HK-2 (cell line): ENCODE measurements around the gene NRL.

Source experiments
- DNase-seq: peaks from one replicate; pipeline ENCODE4 v3.0.0-alpha.2; 2018; ENCODE audit not compliant: unreplicated experiment

Gene NRL

GRCh38 chr14:24098927-24099813, 15.6 kb downstream of the NRL start:
- no peak for DNase-seq

DNA sequence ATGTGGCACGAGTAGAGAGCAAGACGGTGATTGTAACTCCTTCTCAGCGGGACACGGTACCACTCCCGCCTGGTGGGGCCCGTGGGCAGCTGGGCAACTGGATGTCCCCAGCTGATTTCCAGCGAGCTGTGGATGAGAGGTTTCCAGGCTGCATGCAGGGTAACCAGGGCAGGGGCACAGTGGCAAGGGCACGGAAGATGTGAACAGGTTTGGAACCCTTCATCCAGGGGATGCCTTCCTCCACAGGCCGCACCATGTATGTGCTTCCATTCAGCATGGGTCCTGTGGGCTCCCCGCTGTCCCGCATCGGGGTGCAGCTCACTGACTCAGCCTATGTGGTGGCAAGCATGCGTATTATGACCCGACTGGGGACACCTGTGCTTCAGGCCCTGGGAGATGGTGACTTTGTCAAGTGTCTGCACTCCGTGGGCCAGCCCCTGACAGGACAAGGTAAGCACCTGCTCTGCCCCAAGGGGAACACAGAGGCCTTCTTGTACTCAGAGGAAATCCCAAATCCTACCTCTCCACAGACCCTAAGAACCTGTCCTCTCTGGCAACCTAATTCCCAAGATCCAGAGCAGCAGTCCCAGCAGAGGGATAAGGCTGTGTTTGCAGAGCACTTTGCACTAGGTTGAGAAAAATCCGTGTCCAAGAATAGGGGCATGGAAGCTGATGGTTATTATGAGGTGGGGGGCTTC, 16.4 kb downstream of the NRL start:
- no peak for DNase-seq

DNA sequence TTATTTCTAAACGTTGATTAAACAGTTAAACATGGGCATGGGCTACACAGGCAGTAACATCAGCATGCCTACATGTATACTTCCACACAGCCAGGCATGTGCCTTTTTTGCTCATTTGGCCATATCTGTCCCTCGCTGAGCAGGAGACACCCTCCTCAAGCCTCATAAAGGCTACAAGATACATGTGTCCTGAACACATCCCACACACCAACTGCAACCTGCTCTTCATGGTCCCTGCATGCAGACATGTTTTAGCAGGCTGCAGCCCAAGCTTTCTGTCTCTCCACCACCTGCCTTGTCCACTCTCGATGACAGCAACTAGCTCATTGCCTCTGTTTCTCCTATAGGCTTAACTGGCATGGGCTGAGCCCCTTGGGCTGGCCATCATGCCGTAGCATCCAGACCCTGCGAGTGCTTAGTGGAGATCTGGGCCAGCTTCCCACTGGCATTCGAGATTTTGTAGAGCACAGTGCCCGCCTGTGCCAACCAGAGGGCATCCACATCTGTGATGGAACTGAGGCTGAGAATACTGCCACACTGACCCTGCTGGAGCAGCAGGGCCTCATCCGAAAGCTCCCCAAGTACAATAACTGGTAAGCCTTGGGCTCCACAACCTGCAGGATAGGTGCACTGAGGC, 18.1 kb downstream of the NRL start:
- DNase-seq = no peak

DNA sequence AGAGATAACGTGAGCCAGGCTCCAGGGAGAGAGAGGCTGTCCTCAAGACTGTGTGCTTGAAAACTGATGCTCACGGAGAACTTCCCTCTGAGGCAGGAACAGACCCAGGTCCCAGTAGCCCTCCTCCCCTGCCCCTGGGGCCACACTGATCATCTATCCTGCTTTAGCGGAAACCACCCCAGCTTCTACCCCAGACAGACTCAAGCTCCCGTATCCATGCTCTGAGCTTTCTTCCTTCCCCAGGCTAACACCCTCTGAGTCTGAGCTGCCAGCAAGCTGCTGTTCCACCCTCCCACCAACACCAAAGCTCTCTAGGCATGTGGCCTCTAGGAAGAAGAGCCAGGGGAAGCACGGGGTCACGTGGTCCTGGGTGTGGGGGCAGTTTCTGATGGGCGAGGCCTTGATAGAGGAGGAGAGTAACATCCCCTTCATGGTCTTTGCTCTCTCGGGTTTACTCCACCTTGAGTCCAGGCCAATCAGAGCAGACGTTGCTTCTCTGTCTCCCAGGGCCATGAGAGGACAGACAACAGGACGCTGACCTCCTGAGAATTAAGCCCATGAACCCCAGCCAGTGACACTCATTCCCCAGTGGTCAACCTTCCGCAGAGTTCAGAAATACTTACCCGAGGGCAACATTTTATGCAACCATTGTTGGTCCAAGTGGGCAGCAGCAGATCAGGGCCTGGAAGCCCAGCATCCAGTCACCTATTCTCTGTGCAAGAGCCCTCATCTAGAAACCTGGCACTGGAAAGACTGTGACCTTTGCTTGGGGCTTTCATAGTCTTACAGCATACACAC, 19.3 kb downstream of the NRL start:
- DNase-seq = peak; percentile 74

DNA sequence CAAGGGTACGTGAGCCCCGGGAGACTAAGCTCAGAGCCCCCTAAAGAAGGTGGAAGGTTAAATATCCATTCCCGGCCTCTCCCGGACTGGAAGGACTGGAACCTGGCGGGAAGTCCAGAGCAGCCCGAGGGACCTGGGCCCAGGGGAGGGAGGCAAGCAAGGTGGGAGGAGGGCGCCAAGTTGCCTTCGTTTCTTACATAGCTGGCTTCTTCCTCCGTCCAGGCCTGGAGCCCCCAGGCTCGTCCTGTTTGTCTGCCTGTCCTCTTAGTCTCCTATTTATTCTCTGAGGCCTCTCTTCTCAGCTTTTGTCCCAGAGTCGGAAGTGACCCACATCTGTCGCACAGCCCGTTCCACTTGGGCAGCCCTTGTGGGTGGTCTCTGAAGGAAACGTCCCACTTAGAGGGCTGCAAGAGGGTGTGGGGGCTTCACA, 19.9 kb downstream of the NRL start:
- no peak for DNase-seq

DNA sequence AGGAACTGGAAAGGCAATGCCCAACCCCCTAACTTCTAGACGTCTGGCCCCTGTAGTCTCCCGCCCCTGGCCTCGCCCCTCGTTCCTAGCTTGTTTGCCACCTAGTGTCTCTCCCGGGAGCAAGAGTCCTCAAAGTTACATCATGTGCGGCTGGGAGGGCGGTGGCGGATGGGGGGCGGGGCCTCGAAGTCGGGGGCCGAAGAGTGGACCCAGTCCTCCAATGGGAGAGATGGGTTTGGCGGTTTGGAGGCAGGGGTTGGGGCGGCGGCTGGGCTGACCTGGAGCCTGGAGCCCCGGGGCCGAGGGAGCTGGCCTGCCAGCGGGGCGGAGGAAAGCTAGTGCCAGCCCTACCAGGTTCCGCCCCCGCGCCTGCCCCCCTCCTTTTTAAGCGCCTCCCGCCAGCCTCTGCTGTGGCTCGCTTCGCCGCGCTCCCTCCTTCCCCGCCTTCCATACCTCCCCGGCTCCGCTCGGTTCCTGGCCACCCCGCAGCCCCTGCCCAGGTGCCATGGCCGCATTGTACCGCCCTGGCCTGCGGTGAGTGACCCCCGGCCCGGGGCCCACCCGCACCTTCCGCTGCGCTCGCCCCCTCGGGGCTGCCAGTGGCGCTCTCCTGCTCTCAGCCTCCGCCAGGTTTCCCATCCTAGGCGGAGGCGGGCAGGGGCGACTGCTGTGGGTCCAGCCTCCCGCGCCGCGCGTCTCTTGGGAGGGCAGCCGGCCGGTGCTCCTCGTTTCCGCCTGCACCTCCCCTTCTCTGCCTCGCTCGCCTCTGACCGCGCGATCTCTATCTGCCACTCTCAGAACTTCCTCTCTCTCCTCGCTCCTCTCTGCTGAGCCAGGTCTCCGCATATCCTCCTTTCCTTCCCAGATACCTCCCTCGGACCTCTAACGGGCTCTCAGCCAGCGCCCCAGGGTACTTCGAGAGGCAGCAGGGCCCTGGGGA, 20.6 kb downstream of the NRL start, which contains the start of gene PCK2:
TSS of gene PCK2 (plus strand) at position 411 of the 940 bp plus-strand sequence. CDS start at position 506, 95 bp downstream.
- DNase-seq = peak; percentile 97

DNA sequence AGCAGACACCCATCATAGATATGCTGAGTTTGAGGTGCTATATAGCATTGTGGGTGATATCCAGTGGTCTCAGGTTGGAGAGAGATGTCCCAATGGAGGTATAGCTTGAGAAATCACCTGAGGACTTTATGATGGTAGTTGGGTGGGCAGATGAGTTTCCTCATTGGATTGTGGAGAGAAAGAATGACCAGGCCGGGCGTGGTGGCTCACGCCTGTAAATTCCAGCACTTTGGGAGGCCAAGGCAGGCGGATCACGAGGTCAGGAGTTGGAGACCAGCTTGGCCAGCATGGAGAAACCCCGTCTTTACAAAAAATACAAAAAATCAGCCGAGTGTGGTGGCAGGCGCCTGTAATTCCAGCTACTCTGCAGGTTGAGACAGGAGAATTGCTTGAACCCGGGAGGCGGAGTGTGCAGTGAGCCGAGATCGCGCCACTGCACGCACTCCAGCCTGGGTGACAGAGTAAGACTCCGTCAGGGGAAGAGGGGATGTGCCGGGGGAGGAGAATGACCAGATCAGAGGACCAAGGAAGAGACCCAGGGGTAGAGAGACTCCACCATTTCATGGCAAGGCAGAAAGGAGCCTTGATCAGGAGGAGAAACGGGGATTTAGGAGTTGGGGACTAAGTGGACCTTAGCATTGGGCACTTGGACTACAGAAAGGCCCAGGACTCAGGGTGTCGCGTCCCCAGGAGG, 21.4 kb downstream of the NRL start:
- DNase-seq = no peak

GRCh38 chr14:24092505-24093206, 22.1 kb downstream of the NRL start:
- no peak for DNase-seq

- DNase-seq = no peak
Observed at GRCh38 chr14:24092110-24092504, 22.6 kb downstream of the NRL start.

GRCh38 chr14:24089890-24090289, 24.9 kb downstream of the NRL start:
- no peak for DNase-seq

- no peak for DNase-seq
Observed at GRCh38 chr14:24088095-24088494, 26.7 kb downstream of the NRL start.

GRCh38 chr14:24087004-24087403, 27.7 kb downstream of the NRL start:
- DNase-seq = no peak

DNA sequence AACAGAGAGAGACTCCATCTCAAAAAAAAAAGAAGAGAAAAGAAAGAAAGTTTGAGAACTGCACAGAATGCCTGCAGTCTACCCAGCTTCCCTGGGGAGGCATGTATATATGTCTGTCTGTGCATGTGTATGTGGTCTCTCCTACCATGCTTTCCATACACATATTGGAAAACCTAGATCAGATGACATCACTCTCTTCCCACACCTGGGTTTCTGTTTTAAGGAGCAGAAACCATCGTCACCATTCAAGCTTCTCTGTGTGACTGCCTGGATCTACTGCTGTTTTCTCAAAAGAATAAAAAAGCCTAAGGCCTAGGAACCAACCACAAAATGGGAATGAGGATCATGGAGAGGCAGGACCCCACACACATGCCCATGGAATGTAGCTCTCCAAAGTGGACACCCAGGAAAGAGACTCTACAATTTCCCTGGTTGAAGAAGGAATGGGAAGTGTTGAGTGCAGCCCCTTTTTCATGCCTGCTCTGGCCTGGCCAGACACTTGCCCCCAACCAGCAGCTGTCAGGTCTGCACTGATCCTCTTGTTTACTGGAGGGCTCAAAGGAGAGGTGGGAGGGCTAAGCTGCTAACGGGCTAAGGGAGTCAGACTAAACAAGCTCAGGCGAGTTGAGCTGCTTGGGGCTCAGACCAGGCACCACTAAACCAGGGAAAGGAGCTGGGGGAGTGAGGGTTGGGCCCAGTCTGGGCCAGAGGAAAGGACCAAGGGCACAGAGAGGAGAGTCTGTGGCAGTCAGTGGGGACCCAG, 28.4 kb downstream of the NRL start:
- no peak for DNase-seq

DNA sequence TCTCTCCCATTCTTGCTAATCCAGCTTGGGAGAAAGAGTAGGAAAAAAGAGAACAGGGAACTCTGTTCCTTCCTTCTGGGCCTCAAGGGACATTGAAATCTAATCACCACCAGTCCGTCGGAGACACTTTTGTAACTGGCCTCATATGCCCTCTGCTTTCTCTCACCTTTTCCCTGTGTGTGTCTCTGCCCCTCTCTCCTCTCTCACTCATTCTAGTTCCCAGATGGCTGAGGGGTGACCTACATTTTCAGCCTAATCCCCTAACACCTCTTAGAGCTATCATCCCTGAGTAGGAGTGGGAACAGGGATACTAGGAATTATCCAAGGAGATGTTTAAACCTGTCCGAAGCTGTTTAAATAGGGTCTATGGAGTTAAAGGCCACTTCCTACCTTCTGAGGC, 29.5 kb downstream of the NRL start:
- no peak for DNase-seq

- no peak for DNase-seq
Observed at GRCh38 chr14:24084440-24084839, 30.3 kb downstream of the NRL start.

GRCh38 chr14:24083462-24083861, 31.3 kb downstream of the NRL start:
- DNase-seq = no peak

DNA sequence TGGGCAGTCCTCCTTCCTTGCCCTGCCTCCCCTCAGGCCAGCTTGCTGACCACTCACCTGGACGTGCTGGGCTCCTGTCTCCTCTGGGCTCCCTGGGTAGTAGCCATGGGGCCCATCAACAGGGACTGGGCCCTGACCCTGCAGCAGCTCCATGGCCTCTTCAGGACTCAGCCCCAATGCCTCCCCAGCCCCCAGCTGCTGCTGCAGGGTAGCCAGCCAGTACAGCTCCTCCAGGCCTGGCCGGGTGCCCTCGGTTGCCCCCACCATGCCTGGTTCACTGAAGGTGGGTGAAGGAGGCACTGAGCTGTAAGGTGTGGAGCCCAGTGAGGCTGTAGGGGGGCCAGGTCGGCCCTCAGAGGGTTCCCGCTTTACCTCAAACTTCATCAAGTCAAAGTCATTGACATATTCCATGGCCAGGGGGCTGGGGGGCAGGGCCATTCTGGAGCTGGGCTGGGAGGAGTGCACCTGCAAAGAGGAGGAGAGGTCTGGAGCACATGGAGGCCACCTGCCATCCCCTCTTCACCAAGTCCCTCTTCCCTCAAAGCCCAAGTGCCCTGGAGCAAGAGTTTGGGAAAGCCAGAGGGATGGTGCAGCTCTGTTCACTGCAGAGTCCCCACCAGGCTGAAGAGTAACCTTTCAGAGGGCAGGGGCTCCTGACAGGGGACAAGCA, 32.2 kb downstream of the NRL start:
- DNase-seq = no peak

- DNase-seq = no peak
Observed at GRCh38 chr14:24081739-24082211, 33.0 kb downstream of the NRL start.
